Keratinocyte (primary cell): Measurements from ENCODE around the gene ABCB11. TPM values are rescaled to one million over a fixed set of nuclear protein-coding genes. Genes with fewer than 3 reads are reported as not detected.

ENCODE experiments used
- polyA plus RNA-seq, 5 experiments: library from polyadenylated mRNA; depleted of rRNA in 3 of 5; stranded (reverse) in 3 of 5; stranded (forward) in 1 of 5; unstranded in 1 of 5; fragments of >200 nt; gene quantifications; 1 replicate in 1 of 5; 2 replicates in 3 of 5; 3 replicates in 1 of 5; pipeline versions ENCODE4 v1.2.1 to v1.2.3, GENCODE V29; 2011 to 2012; ENCODE audit warnings: missing spikeins in 2 of 5, low read depth in 1 of 5, low replicate concordance in 1 of 5

ABCB11 gene
- polyA plus RNA-seq, 1 donor (not counting 4 experiments of a cell fraction or from before 2014, with no cell fraction given) = 0.03 TPM

Other genes with a start within 250 kb of the ABCB11 start
- not detected in 3 replicates for gene NOSTRIN, start 228.7 kb downstream of the ABCB11 start, polyA plus RNA-seq
- gene SPC25, start 140.9 kb downstream of the ABCB11 start, polyA plus RNA-seq = 1.0 to 7.1 TPM (median 4.9 TPM) in 3 replicates
- gene G6PC2, start 130.0 kb downstream of the ABCB11 start, polyA plus RNA-seq = not detected in 3 replicates
- 1.9 to 5.0 TPM (median 3.3 TPM) in 3 replicates for gene DHRS9, start 38.2 kb upstream of the ABCB11 start, polyA plus RNA-seq